ENCODE results near the gene IGF2BP3.
A peak's percentile ranks its signal among the peaks of the same experiment; 100 is the strongest.
"Not testable (repeated sequence)": the region's sequence is repeated elsewhere in the genome, so short reads cannot be mapped to it uniquely, and the experiment has no call there.

IGF2BP3 gene

GRCh38 chr7:23338439-23338838, 131.9 kb downstream of the IGF2BP3 start:
- DNase-seq (ENCODE audit: low spot score) = no peak

- no peak for DNase-seq (ENCODE audit: low spot score)
These were observed 132.9 kb downstream of the IGF2BP3 start for GRCh38 chr7:23337374-23337773.

- no peak for DNase-seq (ENCODE audit: low spot score)
These were observed 133.4 kb downstream of the IGF2BP3 start for GRCh38 chr7:23336799-23337283.

GRCh38 chr7:23336086-23336485, 134.2 kb downstream of the IGF2BP3 start:
- DNase-seq (ENCODE audit: low spot score) = no peak

- DNase-seq (ENCODE audit: low spot score) = no peak
These were observed 134.7 kb downstream of the IGF2BP3 start for GRCh38 chr7:23335621-23336020.

GRCh38 chr7:23335136-23335535, 135.2 kb downstream of the IGF2BP3 start:
- DNase-seq (ENCODE audit: low spot score) = no peak

- DNase-seq (ENCODE audit: low spot score) = no peak
These were observed 135.7 kb downstream of the IGF2BP3 start for GRCh38 chr7:23334482-23335056.

GRCh38 chr7:23333671-23334246, 136.5 kb downstream of the IGF2BP3 start:
- DNase-seq (ENCODE audit: low spot score) = no peak

- no peak for DNase-seq (ENCODE audit: low spot score)
These were observed 137.2 kb downstream of the IGF2BP3 start for GRCh38 chr7:23332910-23333612.

- DNase-seq (ENCODE audit: low spot score) = no peak
These were observed 138.1 kb downstream of the IGF2BP3 start for GRCh38 chr7:23332193-23332592.

GRCh38 chr7:23331132-23331531, 139.2 kb downstream of the IGF2BP3 start:
- no peak for DNase-seq (ENCODE audit: low spot score)

- no peak for DNase-seq (ENCODE audit: low spot score)
These were observed 154.9 kb downstream of the IGF2BP3 start for GRCh38 chr7:23315366-23315765.

- DNase-seq (ENCODE audit: low spot score) = not testable (repeated sequence)
These were observed 158.2 kb downstream of the IGF2BP3 start for GRCh38 chr7:23312141-23312540.

GRCh38 chr7:23308754-23309153, 161.5 kb downstream of the IGF2BP3 start:
- DNase-seq (ENCODE audit: low spot score) = no peak

- DNase-seq (ENCODE audit: low spot score) = no peak
These were observed 163.3 kb downstream of the IGF2BP3 start for GRCh38 chr7:23306936-23307521.

GRCh38 chr7:23299770-23300300, 170.5 kb downstream of the IGF2BP3 start:
- DNase-seq (ENCODE audit: low spot score) = no peak

GRCh38 chr7:23298885-23299769, 171.2 kb downstream of the IGF2BP3 start, which contains the start of gene MALSU1:
TSS of gene MALSU1 (plus strand) at chr7:23299339. CDS start at chr7:23299353, 14 bp downstream.
- peak; percentile 95 for DNase-seq (ENCODE audit: low spot score)

- no peak for DNase-seq (ENCODE audit: low spot score)
These were observed 172.0 kb downstream of the IGF2BP3 start for GRCh38 chr7:23298141-23298881.

- no peak for DNase-seq (ENCODE audit: low spot score)
These were observed 174.9 kb downstream of the IGF2BP3 start for GRCh38 chr7:23295401-23295697.

- DNase-seq (ENCODE audit: low spot score) = no peak
These were observed 175.5 kb downstream of the IGF2BP3 start for GRCh38 chr7:23294549-23295400.
